HepG2 (cell line): ENCODE results near the gene ALPK1. TPM values are rescaled to one million over a fixed set of nuclear protein-coding genes. Genes with fewer than 3 reads are reported as not detected.

Source experiments
- ATAC-seq: fragments of 200-7000 bp; cut with Tn5 transposase; 3 replicates; pipeline ENCODE4 v1.9.1; 2020; ENCODE audit warnings: mild to moderate bottlenecking, moderate library complexity
- BruUV-seq: library from RNA; stranded (reverse); fragments of 400-500 nt; replicated peaks from 2 replicates; lab custom pipeline; 2021; lab: Mats Ljungman, UMichigan
- CTCF ChIA-PET: fragments of 300-600 bp; formaldehyde crosslinking; extraction: SDS; loops from one replicate; lab custom pipeline; 2021; ENCODE audit warnings: low total read pairs, inconsistent platforms, low intra/inter-chr PET ratio; lab: Yijun Ruan, JAX
- POLR2A ChIA-PET: fragments of 350-600 bp; sonication (Branson Sonifier 250); formaldehyde crosslinking; loops from one replicate; lab custom pipeline; 2020; ENCODE audit warnings: antibody characterized with exemption, inconsistent platforms; lab: Yijun Ruan, JAX
- DNase-seq: peaks from one replicate; pipeline ENCODE4 v3.0.0-alpha.2; 2015; ENCODE audit warnings: low spot score
- FAIRE-seq: peaks from 3 replicates; lab custom pipeline; 2011; peaks lifted over from hg19 to GRCh38; lab: Jason Lieb, UNC
- H2AFZ ChIP-seq: one replicate; pipeline ENCODE4 v1.6.1; 2011; ENCODE audit warnings: low read length, inconsistent platforms
- H3K27ac ChIP-seq: fragments of 300-600 bp; 3 replicates; pipeline ENCODE4 v1.8.0; 2011; ENCODE audit warnings: mixed run types, mild to moderate bottlenecking, mixed read lengths, low read length, inconsistent platforms; ENCODE audit not compliant: insufficient read depth; ENCODE audit errors: extremely low read length
- H3K27me3 ChIP-seq, 2 experiments: fragments of 200-600 bp in 1 of 2; 2 replicates in 1 of 2; 3 replicates in 1 of 2; pipeline versions ENCODE4 v1.6.0 to v1.8.0; 2011; ENCODE audit warnings: low read length in 2 of 2, mild to moderate bottlenecking in 2 of 2, moderate library complexity in 2 of 2, inconsistent platforms in 1 of 2; ENCODE audit not compliant: insufficient read depth in 2 of 2, control insufficient read depth in 1 of 2
- H3K36me3 ChIP-seq, 2 experiments: fragments of 200-600 bp in 1 of 2; replicated peaks in 1 of 2; 2 replicates in 1 of 2; 3 replicates in 1 of 2; pipeline versions ENCODE4 v1.5.1 to v1.8.0; 2011; ENCODE audit warnings: low read length in 2 of 2, inconsistent platforms in 1 of 2; ENCODE audit not compliant: insufficient read depth in 2 of 2, control insufficient read depth in 1 of 2
- H3K4me1 ChIP-seq: 2 replicates; pipeline ENCODE4 v1.5.1; 2012; ENCODE audit warnings: low read length, inconsistent platforms; ENCODE audit not compliant: insufficient read depth
- H3K4me2 ChIP-seq: 2 replicates; pipeline ENCODE4 v1.6.0; 2011; ENCODE audit warnings: low read depth, low read length, inconsistent platforms
- H3K4me3 ChIP-seq, 3 experiments: fragments of 200-600 bp in 1 of 3; sonication (generic), shearing (Covaris generic) in 1 of 3; replicated peaks in 1 of 3; 2 replicates each; pipeline ENCODE4 v1.5.1; 2011 to 2016; ENCODE audit warnings: low read length in 3 of 3, inconsistent platforms in 2 of 3, low read depth in 2 of 3, mild to moderate bottlenecking in 2 of 3, control low read depth in 1 of 3, mixed read lengths in 1 of 3; ENCODE audit not compliant: insufficient read depth in 1 of 3
- H3K79me2 ChIP-seq: one replicate; pipeline ENCODE4 v1.6.1; 2011; ENCODE audit warnings: low read length, inconsistent platforms; ENCODE audit not compliant: insufficient read depth
- H3K9ac ChIP-seq: 2 replicates; pipeline ENCODE4 v1.6.0; 2011; ENCODE audit warnings: mild to moderate bottlenecking, low read depth, low read length, inconsistent platforms; ENCODE audit not compliant: insufficient read depth
- H3K9me3 ChIP-seq: 2 replicates; pipeline ENCODE4 v1.5.1; 2012; ENCODE audit warnings: mild to moderate bottlenecking, low read length
- H4K20me1 ChIP-seq: 2 replicates; pipeline ENCODE4 v1.6.0; 2011; ENCODE audit warnings: inconsistent platforms, mild to moderate bottlenecking, low read length, moderate library complexity; ENCODE audit not compliant: insufficient read depth
- CEBPG ChIP-seq: IDR thresholded peaks from 2 replicates; pipeline ENCODE4 v1.6.1; 2016
- CHCHD3 ChIP-seq: sonication (generic); formaldehyde crosslinking; IDR thresholded peaks from 2 replicates; pipeline ENCODE4 v1.8.0; 2022; ENCODE audit warnings: mild to moderate bottlenecking, missing genetic modification reagents, moderate library complexity
- MEF2D ChIP-seq: sonication (generic); formaldehyde crosslinking; IDR thresholded peaks from 2 replicates; pipeline ENCODE4 v1.5.1; 2020; ENCODE audit warnings: mild to moderate bottlenecking, missing genetic modification reagents
- RAD21 ChIP-seq: fragments of 450-650 bp; formaldehyde crosslinking; IDR thresholded peaks from 2 replicates; pipeline ENCODE4 v1.5.0; 2020; ENCODE audit warnings: mild to moderate bottlenecking
- SMC3 ChIP-seq: IDR thresholded peaks from 2 replicates; pipeline ENCODE4 v1.6.1; 2011; ENCODE audit warnings: low read length, improper control_type of control experiment
- STAG1 ChIP-seq: sonication (generic); formaldehyde crosslinking; IDR thresholded peaks from 2 replicates; pipeline ENCODE4 v1.4.0; 2020; ENCODE audit warnings: missing genetic modification reagents
- ZNF7 ChIP-seq: IDR thresholded peaks from 2 replicates; pipeline ENCODE4 v1.6.1; 2016; ENCODE audit warnings: missing biosample characterization, missing genetic modification reagents
- WGBS: methylation state at CpG from one replicate; pipeline ENCODE4 v1.1.6; 2017; ENCODE audit warnings: low lambda C conversion rate; 5-methylcytosine and 5-hydroxymethylcytosine counted together
- in situ Hi-C: cut with HindIII; loops from 2 replicates; pipeline ENCODE4 v1.10.0; 2017; ENCODE audit warnings: low pct_unique_long_range_greater_than_20kb; ENCODE audit not compliant: extremely low pct_ligation_motif_present
- intact Hi-C: fragments of 100-400 bp; cut with micrococcal nuclease; formaldehyde crosslinking; loops from one replicate; pipeline ENCODE4 v1.10.0; 2022; ENCODE audit not compliant: unreplicated experiment
- polyA plus RNA-seq, 8 experiments: library from polyadenylated mRNA; depleted of rRNA in 3 of 8; stranded (reverse) in 7 of 8; unstranded in 1 of 8; fragments of >200 nt; fragmentation: Illumina TruSeq in 4 of 8; extraction: Trizol in 4 of 8; gene quantifications; 2 replicates each; pipeline versions ENCODE4 v1.2.1 to v1.2.3, GENCODE V29; 2011 to 2016; ENCODE audit warnings: low read depth in 4 of 8, missing spikeins in 1 of 8, mixed read lengths in 1 of 8; ENCODE audit not compliant: insufficient read depth in 1 of 8
- total RNA-seq, 5 experiments: library from RNA; depleted of rRNA; stranded (reverse); fragments of >200 nt; fragmentation: Illumina TruSeq; extraction: Trizol; gene quantifications; 2 replicates each; pipeline ENCODE4 v1.2.3, GENCODE V29; 2016; ENCODE audit warnings: low read depth in 1 of 5
- TF ChIP-seq, protein P1 (sequence below): sonication (generic); formaldehyde crosslinking; IDR thresholded peaks from 2 replicates; pipeline ENCODE4 v1.8.0; 2022; ENCODE audit warnings: mild to moderate bottlenecking, missing genetic modification reagents; ENCODE audit not compliant: insufficient replicate concordance
- TF ChIP-seq, protein P2 (sequence below): sonication (generic); formaldehyde crosslinking; IDR thresholded peaks from 2 replicates; pipeline ENCODE4 v1.5.0; 2020; ENCODE audit warnings: mild to moderate bottlenecking, missing genetic modification reagents, moderate library complexity
- TF ChIP-seq, protein P3 (sequence below): sonication (generic); formaldehyde crosslinking; IDR thresholded peaks from 2 replicates; pipeline ENCODE4 v1.5.0; 2020; ENCODE audit warnings: mild to moderate bottlenecking, missing genetic modification reagents
- TF ChIP-seq, protein P4 (sequence below): sonication (generic); formaldehyde crosslinking; IDR thresholded peaks from 2 replicates; pipeline ENCODE4 v1.4.0; 2020; ENCODE audit warnings: missing genetic modification reagents
- TF ChIP-seq, protein P5 (sequence below): IDR thresholded peaks from 2 replicates; pipeline ENCODE4 v1.6.1; 2018; ENCODE audit warnings: missing genetic modification reagents

The ALPK1 gene
- total and polyA plus RNA-seq, 2 of the 13 experiments (the other 11 are each of a cell fraction or from before 2014, with no cell fraction given), result 0.61 to 1.3 TPM

DNA sequence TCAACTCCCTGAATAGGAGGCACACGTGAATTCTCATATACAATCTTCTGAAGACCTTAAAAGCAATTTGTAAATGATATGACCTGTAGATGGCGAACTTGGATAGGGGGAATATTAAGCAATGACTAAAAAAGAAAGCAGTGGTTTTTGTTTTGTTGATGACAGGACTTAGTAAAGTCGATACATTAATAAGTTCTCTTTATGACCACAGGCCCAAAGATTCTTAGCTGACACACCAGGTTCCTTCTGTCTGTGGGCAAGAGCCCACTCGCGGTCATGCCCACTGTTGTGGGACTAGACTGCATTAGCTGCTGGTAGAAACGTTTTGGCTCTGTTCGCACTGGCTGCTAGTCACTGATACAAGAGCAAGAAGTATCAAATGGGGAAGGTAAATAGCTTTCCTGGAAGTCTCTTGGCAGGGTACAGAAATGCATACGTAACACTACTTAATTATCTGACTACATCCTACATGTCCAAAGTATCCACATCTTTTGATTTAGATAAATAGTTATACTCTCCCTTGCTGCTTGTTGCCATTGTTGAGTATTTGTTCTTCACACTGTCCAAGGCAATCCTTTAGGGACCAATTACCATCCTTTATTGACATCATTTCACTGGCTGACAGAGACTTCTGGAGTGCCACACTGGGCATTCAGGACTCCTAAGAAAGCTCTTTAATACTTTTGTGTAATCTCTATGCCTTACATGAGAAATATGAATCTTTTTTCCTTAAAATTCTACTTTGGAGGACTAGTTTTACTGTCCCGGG is 31.0 kb downstream of the ALPK1 start:
- ChIA-PET POLR2A (no interaction called here), CTCF (interaction anchor here (2.0 to 2.5 kb wide), 2 partner anchors 196 to 276 kb away, joined by 10 to 27 read pairs; no protein-coding TSS in a partner anchor)
- 50% methylated on average over 9 of the region's 9 CpGs for WGBS
- peak; percentile 38 for DNase-seq
- TF ChIP-seq, protein P1, sequence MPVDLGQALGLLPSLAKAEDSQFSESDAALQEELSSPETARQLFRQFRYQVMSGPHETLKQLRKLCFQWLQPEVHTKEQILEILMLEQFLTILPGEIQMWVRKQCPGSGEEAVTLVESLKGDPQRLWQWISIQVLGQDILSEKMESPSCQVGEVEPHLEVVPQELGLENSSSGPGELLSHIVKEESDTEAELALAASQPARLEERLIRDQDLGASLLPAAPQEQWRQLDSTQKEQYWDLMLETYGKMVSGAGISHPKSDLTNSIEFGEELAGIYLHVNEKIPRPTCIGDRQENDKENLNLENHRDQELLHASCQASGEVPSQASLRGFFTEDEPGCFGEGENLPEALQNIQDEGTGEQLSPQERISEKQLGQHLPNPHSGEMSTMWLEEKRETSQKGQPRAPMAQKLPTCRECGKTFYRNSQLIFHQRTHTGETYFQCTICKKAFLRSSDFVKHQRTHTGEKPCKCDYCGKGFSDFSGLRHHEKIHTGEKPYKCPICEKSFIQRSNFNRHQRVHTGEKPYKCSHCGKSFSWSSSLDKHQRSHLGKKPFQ (CRISPR knock-in tag), result no peak
- peak; percentile 73 for TF ChIP-seq STAG1
- TF ChIP-seq, protein P2, sequence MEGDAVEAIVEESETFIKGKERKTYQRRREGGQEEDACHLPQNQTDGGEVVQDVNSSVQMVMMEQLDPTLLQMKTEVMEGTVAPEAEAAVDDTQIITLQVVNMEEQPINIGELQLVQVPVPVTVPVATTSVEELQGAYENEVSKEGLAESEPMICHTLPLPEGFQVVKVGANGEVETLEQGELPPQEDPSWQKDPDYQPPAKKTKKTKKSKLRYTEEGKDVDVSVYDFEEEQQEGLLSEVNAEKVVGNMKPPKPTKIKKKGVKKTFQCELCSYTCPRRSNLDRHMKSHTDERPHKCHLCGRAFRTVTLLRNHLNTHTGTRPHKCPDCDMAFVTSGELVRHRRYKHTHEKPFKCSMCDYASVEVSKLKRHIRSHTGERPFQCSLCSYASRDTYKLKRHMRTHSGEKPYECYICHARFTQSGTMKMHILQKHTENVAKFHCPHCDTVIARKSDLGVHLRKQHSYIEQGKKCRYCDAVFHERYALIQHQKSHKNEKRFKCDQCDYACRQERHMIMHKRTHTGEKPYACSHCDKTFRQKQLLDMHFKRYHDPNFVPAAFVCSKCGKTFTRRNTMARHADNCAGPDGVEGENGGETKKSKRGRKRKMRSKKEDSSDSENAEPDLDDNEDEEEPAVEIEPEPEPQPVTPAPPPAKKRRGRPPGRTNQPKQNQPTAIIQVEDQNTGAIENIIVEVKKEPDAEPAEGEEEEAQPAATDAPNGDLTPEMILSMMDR (CRISPR knock-in tag), result peak; percentile 61
- TF ChIP-seq MEF2D (CRISPR knock-in tag), result no peak
- TF ChIP-seq CHCHD3 (CRISPR knock-in tag), result no peak
- peak; percentile 50; the same call in 1 of the 2 replicates for TF ChIP-seq RAD21
- TF ChIP-seq, protein P3, sequence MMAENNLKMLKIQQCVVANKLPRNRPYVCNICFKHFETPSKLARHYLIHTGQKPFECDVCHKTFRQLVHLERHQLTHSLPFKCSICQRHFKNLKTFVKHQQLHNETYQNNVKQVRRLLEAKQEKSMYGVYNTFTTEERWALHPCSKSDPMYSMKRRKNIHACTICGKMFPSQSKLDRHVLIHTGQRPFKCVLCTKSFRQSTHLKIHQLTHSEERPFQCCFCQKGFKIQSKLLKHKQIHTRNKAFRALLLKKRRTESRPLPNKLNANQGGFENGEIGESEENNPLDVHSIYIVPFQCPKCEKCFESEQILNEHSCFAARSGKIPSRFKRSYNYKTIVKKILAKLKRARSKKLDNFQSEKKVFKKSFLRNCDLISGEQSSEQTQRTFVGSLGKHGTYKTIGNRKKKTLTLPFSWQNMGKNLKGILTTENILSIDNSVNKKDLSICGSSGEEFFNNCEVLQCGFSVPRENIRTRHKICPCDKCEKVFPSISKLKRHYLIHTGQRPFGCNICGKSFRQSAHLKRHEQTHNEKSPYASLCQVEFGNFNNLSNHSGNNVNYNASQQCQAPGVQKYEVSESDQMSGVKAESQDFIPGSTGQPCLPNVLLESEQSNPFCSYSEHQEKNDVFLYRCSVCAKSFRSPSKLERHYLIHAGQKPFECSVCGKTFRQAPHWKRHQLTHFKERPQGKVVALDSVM (CRISPR knock-in tag), result no peak
- TF ChIP-seq, protein P4, sequence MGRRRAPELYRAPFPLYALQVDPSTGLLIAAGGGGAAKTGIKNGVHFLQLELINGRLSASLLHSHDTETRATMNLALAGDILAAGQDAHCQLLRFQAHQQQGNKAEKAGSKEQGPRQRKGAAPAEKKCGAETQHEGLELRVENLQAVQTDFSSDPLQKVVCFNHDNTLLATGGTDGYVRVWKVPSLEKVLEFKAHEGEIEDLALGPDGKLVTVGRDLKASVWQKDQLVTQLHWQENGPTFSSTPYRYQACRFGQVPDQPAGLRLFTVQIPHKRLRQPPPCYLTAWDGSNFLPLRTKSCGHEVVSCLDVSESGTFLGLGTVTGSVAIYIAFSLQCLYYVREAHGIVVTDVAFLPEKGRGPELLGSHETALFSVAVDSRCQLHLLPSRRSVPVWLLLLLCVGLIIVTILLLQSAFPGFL (CRISPR knock-in tag), result no peak
- TF ChIP-seq, protein P5, sequence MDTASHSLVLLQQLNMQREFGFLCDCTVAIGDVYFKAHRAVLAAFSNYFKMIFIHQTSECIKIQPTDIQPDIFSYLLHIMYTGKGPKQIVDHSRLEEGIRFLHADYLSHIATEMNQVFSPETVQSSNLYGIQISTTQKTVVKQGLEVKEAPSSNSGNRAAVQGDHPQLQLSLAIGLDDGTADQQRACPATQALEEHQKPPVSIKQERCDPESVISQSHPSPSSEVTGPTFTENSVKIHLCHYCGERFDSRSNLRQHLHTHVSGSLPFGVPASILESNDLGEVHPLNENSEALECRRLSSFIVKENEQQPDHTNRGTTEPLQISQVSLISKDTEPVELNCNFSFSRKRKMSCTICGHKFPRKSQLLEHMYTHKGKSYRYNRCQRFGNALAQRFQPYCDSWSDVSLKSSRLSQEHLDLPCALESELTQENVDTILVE (CRISPR knock-in tag), result no peak
- no peak for TF ChIP-seq ZNF7 (CRISPR knock-in tag)
- peak; percentile 12; the same call in 1 of the 2 replicates for TF ChIP-seq CEBPG (CRISPR knock-in tag)
- TF ChIP-seq SMC3, result peak; percentile 36; the same call in 1 of the 2 replicates
- H3K79me2 ChIP-seq, result no peaks in the 10 kb centered on the region
- ATAC-seq, result peak; percentile 37; the same call in 1 of the 3 replicates
- H3K9ac ChIP-seq, result no peak overlapping the region
- H3K4me2 ChIP-seq, result no peak overlapping the region
- no peaks in the 10 kb centered on the region for H3K9me3 ChIP-seq
- no peaks in the 10 kb centered on the region for H3K27me3 ChIP-seq
- intact Hi-C loops (loop anchor here (1.0 to 5.0 kb wide), 3 partner anchors 196 to 434 kb away; no protein-coding TSS in a partner anchor), in situ Hi-C loops (loop anchor here (5.0 to 25.0 kb wide), 4 partner anchors 194 to 609 kb away; no protein-coding TSS in a partner anchor)
- no peaks in the 10 kb centered on the region for H3K36me3 ChIP-seq
- H2AFZ ChIP-seq, result no peak overlapping the region
- H3K4me1 ChIP-seq, result no peaks in the 10 kb centered on the region
- H3K4me3 ChIP-seq, result no peak overlapping the region
- no peaks in the 10 kb centered on the region for H4K20me1 ChIP-seq
- no peak for FAIRE-seq
- H3K27ac ChIP-seq, result no peak overlapping the region
- BruUV-seq, result no TSS peak
